PFSK-1 (cell line): Measurements from ENCODE around the gene VWF.

Source experiments
- FOXP2 ChIP-seq: optimal IDR thresholded peaks from 2 replicates; pipeline ENCODE3; 2011; ENCODE audit warnings: borderline replicate concordance, control low read depth, inconsistent platforms; ENCODE audit not compliant: insufficient read depth; ENCODE audit errors: extremely low read length, extremely low read depth
- POLR2AphosphoS5 ChIP-seq: IDR thresholded peaks from 2 replicates; pipeline ENCODE4 v1.6.1; 2012; ENCODE audit warnings: low read depth, mild to moderate bottlenecking, control low read depth, low read length, moderate library complexity
- SIN3A ChIP-seq: IDR thresholded peaks from 2 replicates; pipeline ENCODE4 v1.6.1; 2012; ENCODE audit warnings: mild to moderate bottlenecking, low read length, moderate library complexity, borderline replicate concordance; ENCODE audit not compliant: insufficient read depth
- TAF1 ChIP-seq: IDR thresholded peaks from 2 replicates; pipeline ENCODE4 v1.6.1; 2012; ENCODE audit warnings: low read length, control low read depth, borderline replicate concordance; ENCODE audit not compliant: insufficient read depth
- TF ChIP-seq, protein P1 (sequence below), 2 experiments: IDR thresholded peaks; 2 replicates each; pipeline versions ENCODE4 v1.6.1 to v1.8.0; 2011 to 2012; ENCODE audit warnings: low read depth in 2 of 2, low read length in 2 of 2, control low read depth in 1 of 2, inconsistent platforms in 1 of 2, mild to moderate bottlenecking in 1 of 2, moderate library complexity in 1 of 2; ENCODE audit not compliant: insufficient read depth in 1 of 2

VWF gene

DNA sequence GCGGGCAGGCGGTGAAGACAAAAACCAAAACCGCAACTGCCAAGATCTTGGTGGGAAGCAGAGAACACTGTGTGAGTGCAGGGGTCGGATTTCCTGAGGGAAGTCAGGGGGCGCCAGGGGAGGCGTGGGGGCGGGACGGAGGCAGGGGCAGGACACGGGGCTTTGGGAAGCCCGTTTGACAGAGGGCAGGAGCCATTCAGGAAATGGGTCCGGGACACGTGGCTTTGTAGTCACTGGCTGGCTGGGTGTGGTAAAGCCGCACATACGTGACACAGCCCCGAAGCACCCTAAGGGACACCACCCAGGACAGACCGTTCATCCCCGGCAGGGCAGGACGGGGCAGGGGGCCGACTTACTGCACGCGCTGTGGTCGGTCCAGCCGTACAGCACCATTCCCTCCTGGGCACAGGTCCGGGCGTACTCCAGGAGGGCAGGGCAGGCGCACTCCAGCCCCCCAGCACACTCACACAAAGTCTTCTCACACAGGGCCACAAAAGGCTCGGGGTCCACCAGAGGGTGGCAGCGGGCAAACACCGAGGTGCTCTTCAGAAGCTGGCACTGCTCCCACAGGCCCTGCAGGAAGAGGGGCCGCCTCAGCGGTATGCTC lies 49.4 kb downstream of the VWF start:
- TF ChIP-seq TAF1 (no peak), SIN3A (no peak), FOXP2 (no peak), POLR2AphosphoS5 (no peak)
- TF ChIP-seq, protein P1, sequence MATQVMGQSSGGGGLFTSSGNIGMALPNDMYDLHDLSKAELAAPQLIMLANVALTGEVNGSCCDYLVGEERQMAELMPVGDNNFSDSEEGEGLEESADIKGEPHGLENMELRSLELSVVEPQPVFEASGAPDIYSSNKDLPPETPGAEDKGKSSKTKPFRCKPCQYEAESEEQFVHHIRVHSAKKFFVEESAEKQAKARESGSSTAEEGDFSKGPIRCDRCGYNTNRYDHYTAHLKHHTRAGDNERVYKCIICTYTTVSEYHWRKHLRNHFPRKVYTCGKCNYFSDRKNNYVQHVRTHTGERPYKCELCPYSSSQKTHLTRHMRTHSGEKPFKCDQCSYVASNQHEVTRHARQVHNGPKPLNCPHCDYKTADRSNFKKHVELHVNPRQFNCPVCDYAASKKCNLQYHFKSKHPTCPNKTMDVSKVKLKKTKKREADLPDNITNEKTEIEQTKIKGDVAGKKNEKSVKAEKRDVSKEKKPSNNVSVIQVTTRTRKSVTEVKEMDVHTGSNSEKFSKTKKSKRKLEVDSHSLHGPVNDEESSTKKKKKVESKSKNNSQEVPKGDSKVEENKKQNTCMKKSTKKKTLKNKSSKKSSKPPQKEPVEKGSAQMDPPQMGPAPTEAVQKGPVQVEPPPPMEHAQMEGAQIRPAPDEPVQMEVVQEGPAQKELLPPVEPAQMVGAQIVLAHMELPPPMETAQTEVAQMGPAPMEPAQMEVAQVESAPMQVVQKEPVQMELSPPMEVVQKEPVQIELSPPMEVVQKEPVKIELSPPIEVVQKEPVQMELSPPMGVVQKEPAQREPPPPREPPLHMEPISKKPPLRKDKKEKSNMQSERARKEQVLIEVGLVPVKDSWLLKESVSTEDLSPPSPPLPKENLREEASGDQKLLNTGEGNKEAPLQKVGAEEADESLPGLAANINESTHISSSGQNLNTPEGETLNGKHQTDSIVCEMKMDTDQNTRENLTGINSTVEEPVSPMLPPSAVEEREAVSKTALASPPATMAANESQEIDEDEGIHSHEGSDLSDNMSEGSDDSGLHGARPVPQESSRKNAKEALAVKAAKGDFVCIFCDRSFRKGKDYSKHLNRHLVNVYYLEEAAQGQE (IDR thresholded peaks at IDR 0.05; ENCODE audit: insufficient read depth in 1 of 2, low read depth in 2 of 2, low read length in 2 of 2): no peak

GRCh38 chr12:6074427-6074826 lies 50.0 kb downstream of the VWF start:
- TF ChIP-seq POLR2AphosphoS5 (no peak), SIN3A (no peak), FOXP2 (no peak), TAF1 (no peak)
- TF ChIP-seq, protein P1 (IDR thresholded peaks at IDR 0.05; ENCODE audit: insufficient read depth in 1 of 2, low read depth in 2 of 2, low read length in 2 of 2): no peak

GRCh38 chr12:6073426-6073825 lies 51.0 kb downstream of the VWF start:
- TF ChIP-seq SIN3A (no peak), FOXP2 (no peak), TAF1 (no peak), POLR2AphosphoS5 (no peak)
- TF ChIP-seq, protein P1 (IDR thresholded peaks at IDR 0.05; ENCODE audit: insufficient read depth in 1 of 2, low read depth in 2 of 2, low read length in 2 of 2): no peak

DNA sequence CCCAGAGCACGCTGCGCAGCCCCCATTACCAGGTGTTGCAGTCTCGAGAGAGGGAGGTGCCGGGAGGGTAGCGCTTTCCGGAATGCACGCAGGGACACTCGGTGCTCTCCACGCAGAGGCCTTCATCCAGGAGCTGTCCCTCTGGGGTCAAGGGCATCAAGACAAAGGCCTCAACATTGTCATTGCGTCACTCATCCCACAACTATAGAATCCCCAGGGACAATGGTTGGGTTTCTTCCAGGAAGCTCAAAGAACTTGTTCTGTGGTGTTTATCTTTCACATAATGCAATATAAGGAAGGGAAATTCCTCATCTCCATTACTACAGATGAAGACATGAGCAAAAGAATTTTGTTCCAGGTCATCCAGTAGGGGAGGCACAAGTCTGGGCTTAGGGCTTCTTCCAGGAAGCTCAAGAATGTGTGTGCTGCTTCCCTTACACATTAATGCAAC lies 52.1 kb downstream of the VWF start:
- TF ChIP-seq, protein P1 (IDR thresholded peaks at IDR 0.05; ENCODE audit: insufficient read depth in 1 of 2, low read depth in 2 of 2, low read length in 2 of 2): no peak; a peak in 1 of 4 replicates
- no peak for TF ChIP-seq TAF1
- TF ChIP-seq FOXP2: no peak
- TF ChIP-seq SIN3A: no peak
- TF ChIP-seq POLR2AphosphoS5: no peak

DNA sequence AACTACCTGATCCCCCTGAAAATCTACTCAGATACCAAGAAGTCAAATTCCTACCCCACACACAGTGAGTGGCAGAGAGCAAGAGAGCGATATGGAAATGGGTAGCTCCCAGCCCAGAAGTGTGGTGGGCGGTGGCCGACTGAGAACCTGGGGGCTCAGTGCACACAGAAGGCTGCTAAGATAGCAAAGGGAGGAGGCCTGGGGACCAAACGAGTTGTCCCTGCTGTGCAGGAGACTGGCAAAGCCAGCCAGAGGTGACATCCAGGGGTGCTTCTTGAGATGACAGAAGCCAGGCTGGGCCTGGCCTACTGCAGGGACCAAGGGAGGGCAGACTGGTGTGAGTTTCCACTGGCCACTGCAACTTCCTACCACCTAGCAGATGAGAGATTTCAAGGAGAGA lies 52.9 kb downstream of the VWF start:
- TF ChIP-seq SIN3A: no peak
- TF ChIP-seq, protein P1 (IDR thresholded peaks at IDR 0.05; ENCODE audit: insufficient read depth in 1 of 2, low read depth in 2 of 2, low read length in 2 of 2): no peak
- TF ChIP-seq TAF1: no peak
- no peak for TF ChIP-seq POLR2AphosphoS5
- no peak for TF ChIP-seq FOXP2
